ENCODE results near the gene OXSR1.

GRCh38 chr3:38133209-38133556 lies 32.2 kb upstream of the OXSR1 start:
- no peak for TF ChIP-seq CTCF (IDR thresholded peaks at IDR 0.05; ENCODE audit: low read depth, low read length)
- TF ChIP-seq MYC (IDR thresholded peaks at IDR 0.05; ENCODE audit: low read depth, low read length), result no peak
- no peak for TF ChIP-seq POLR2A (IDR thresholded peaks at IDR 0.05; ENCODE audit: extremely low read depth, insufficient read length)
- no peak for TF ChIP-seq MAX (IDR thresholded peaks at IDR 0.05; ENCODE audit: low read depth, low read length)
